H1 (cell line): ENCODE data around the gene DARS2. TPM values are rescaled to one million over a fixed set of nuclear protein-coding genes. Genes with fewer than 3 reads are reported as not detected.

Source experiments
- CTCF ChIA-PET: fragments of 300-600 bp; sonication (Branson Sonifier 250); formaldehyde crosslinking; loops from one replicate; lab custom pipeline; 2021; ENCODE audit not compliant: partially characterized antibody; lab: Charles Lee
- POLR2A ChIA-PET: fragments of 300-600 bp; sonication (Branson Sonifier 250); formaldehyde crosslinking; loops from one replicate; lab custom pipeline; 2021; ENCODE audit warnings: inconsistent platforms; ENCODE audit not compliant: partially characterized antibody; lab: Charles Lee
- DNase-seq, 2 experiments: peaks; one replicate each; pipeline versions ENCODE4 v3.0.0 to v3.0.0-alpha.2; 2010 to 2022; ENCODE audit warnings: low spot score in 2 of 2, low read depth in 1 of 2, mixed read lengths in 1 of 2
- FAIRE-seq: peaks from 2 replicates; lab custom pipeline; 2011; peaks lifted over from hg19 to GRCh38; lab: Jason Lieb, UNC
- H2AFZ ChIP-seq: 2 replicates; pipeline ENCODE4 v1.8.1; 2012; ENCODE audit warnings: low read length, inconsistent platforms
- H2AK5ac ChIP-seq: 2 replicates; pipeline ENCODE4 v1.6.1; 2013; ENCODE audit warnings: low read depth, low read length
- H2BK120ac ChIP-seq: replicated peaks from 2 replicates; pipeline ENCODE3; 2013; ENCODE audit warnings: low read depth, low read length, inconsistent platforms
- H2BK12ac ChIP-seq: 2 replicates; pipeline ENCODE4 v1.6.1; 2013; ENCODE audit warnings: low read depth, low read length
- H2BK15ac ChIP-seq: 2 replicates; pipeline ENCODE4 v1.6.1; 2013; ENCODE audit warnings: low read length
- H2BK20ac ChIP-seq: 2 replicates; pipeline ENCODE4 v1.6.1; 2013; ENCODE audit warnings: low read length
- H2BK5ac ChIP-seq: 2 replicates; pipeline ENCODE4 v1.6.1; 2013; ENCODE audit warnings: low read depth, low read length
- H3K14ac ChIP-seq: 2 replicates; pipeline ENCODE4 v1.6.1; 2013; ENCODE audit warnings: inconsistent platforms; ENCODE audit not compliant: insufficient read length
- H3K18ac ChIP-seq: 2 replicates; pipeline ENCODE4 v1.6.1; 2013; ENCODE audit warnings: low read length; ENCODE audit errors: extremely low read depth
- H3K23ac ChIP-seq: 2 replicates; pipeline ENCODE4 v1.6.1; 2013; ENCODE audit warnings: inconsistent platforms; ENCODE audit not compliant: insufficient read length
- H3K23me2 ChIP-seq: 2 replicates; pipeline ENCODE4 v1.6.1; 2013; ENCODE audit warnings: low read depth, low read length
- H3K27ac ChIP-seq: 2 replicates; pipeline ENCODE4 v1.6.1; 2011; ENCODE audit warnings: low read depth, low read length, inconsistent platforms
- H3K27me3 ChIP-seq, 4 experiments: replicated peaks in 1 of 4; 1 replicate in 1 of 4; 2 replicates in 3 of 4; pipeline versions ENCODE4 v1.6.1 to v1.8.1; 2011 to 2013; ENCODE audit warnings: low read length in 3 of 4, mild to moderate bottlenecking in 3 of 4, inconsistent platforms in 2 of 4, mixed read lengths in 2 of 4, moderate library complexity in 1 of 4; ENCODE audit not compliant: control insufficient read depth in 3 of 4, insufficient read depth in 3 of 4; ENCODE audit errors: extremely low read depth in 1 of 4
- H3K36me3 ChIP-seq, 4 experiments: 2 replicates each; pipeline versions ENCODE4 v1.6.1 to v1.8.1; 2011 to 2013; ENCODE audit warnings: mild to moderate bottlenecking in 4 of 4, low read length in 3 of 4, moderate library complexity in 2 of 4, control low read depth in 1 of 4, inconsistent platforms in 1 of 4; ENCODE audit not compliant: insufficient read depth in 4 of 4, control insufficient read depth in 2 of 4
- H3K4ac ChIP-seq: replicated peaks from 2 replicates; pipeline ENCODE3; 2013; ENCODE audit warnings: low read length, low read depth, mixed read lengths, inconsistent platforms; ENCODE audit not compliant: insufficient read length
- H3K4me1 ChIP-seq, 4 experiments: replicated peaks in 1 of 4; 1 replicate in 1 of 4; 2 replicates in 3 of 4; pipeline versions ENCODE4 v1.6.1 to v1.8.1; 2011 to 2013; ENCODE audit warnings: low read length in 3 of 4, inconsistent platforms in 2 of 4, mixed read lengths in 1 of 4; ENCODE audit not compliant: insufficient read depth in 4 of 4, control insufficient read depth in 3 of 4
- H3K4me2 ChIP-seq, 2 experiments: 2 replicates each; pipeline versions ENCODE4 v1.6.1 to v1.8.1; 2011 to 2013; ENCODE audit warnings: low read depth in 2 of 2, low read length in 2 of 2, control low read depth in 1 of 2, inconsistent platforms in 1 of 2, mild to moderate bottlenecking in 1 of 2; ENCODE audit not compliant: insufficient read depth in 1 of 2
- H3K4me3 ChIP-seq, 4 experiments: fragments of 200-600, 300-600 bp in 1 of 4; sonication (generic), shearing (Covaris generic), sonication (Bioruptor Twin) in 1 of 4; 2 replicates each; pipeline versions ENCODE4 v1.5.1 to v1.8.1; 2011 to 2016; ENCODE audit warnings: low read length in 4 of 4, low read depth in 3 of 4, control low read depth in 2 of 4, inconsistent platforms in 2 of 4, mild to moderate bottlenecking in 2 of 4, mixed read lengths in 1 of 4, moderate library complexity in 1 of 4; ENCODE audit not compliant: insufficient read depth in 2 of 4; ENCODE audit errors: extremely low read depth in 1 of 4
- H3K56ac ChIP-seq: replicated peaks from 2 replicates; pipeline ENCODE3; 2013; ENCODE audit warnings: low read depth, mild to moderate bottlenecking, mixed read lengths, low read length, inconsistent platforms; ENCODE audit not compliant: insufficient read length
- H3K79me1 ChIP-seq: 2 replicates; pipeline ENCODE4 v1.6.1; 2013; ENCODE audit warnings: low read depth, low read length, control low read depth
- H3K79me2 ChIP-seq, 2 experiments: 2 replicates each; pipeline versions ENCODE4 v1.6.1 to v1.8.1; 2012 to 2013; ENCODE audit warnings: low read length in 2 of 2, mild to moderate bottlenecking in 2 of 2, inconsistent platforms in 1 of 2; ENCODE audit not compliant: insufficient read depth in 2 of 2, control insufficient read depth in 1 of 2
- H3K9ac ChIP-seq, 4 experiments: replicated peaks in 1 of 4; 1 replicate in 1 of 4; 2 replicates in 3 of 4; pipeline versions ENCODE4 v1.6.1 to v1.8.1; 2011 to 2013; ENCODE audit warnings: low read depth in 3 of 4, low read length in 3 of 4, control low read depth in 2 of 4, mild to moderate bottlenecking in 2 of 4, moderate library complexity in 2 of 4, inconsistent platforms in 1 of 4; ENCODE audit errors: extremely low read depth in 1 of 4
- H3K9me3 ChIP-seq, 2 experiments: 2 replicates each; pipeline versions ENCODE4 v1.6.1 to v1.8.1; 2012 to 2013; ENCODE audit warnings: mild to moderate bottlenecking in 2 of 2, moderate library complexity in 2 of 2, control low read depth in 1 of 2, inconsistent platforms in 1 of 2, low read depth in 1 of 2, low read length in 1 of 2, mixed read lengths in 1 of 2; ENCODE audit not compliant: insufficient read depth in 2 of 2
- H4K20me1 ChIP-seq, 2 experiments: replicated peaks in 1 of 2; 2 replicates each; pipeline versions ENCODE3 to v1.8.1; 2011 to 2013; ENCODE audit warnings: inconsistent platforms in 2 of 2, low read length in 2 of 2, mild to moderate bottlenecking in 1 of 2; ENCODE audit not compliant: insufficient read depth in 2 of 2, control insufficient read depth in 1 of 2
- H4K5ac ChIP-seq: 2 replicates; pipeline ENCODE4 v1.6.1; 2013; ENCODE audit warnings: low read length, low read depth, mixed read lengths, inconsistent platforms; ENCODE audit not compliant: insufficient read length
- H4K8ac ChIP-seq: 2 replicates; pipeline ENCODE4 v1.8.0; 2013; ENCODE audit warnings: mild to moderate bottlenecking, moderate library complexity, low read length, inconsistent platforms; ENCODE audit not compliant: insufficient read depth; ENCODE audit errors: extremely low read depth
- H4K91ac ChIP-seq: replicated peaks from 2 replicates; pipeline ENCODE3; 2013; ENCODE audit warnings: low read length, mixed read lengths, inconsistent platforms; ENCODE audit not compliant: insufficient read length
- ATF2 ChIP-seq: IDR thresholded peaks from 2 replicates; pipeline ENCODE4 v1.6.1; 2012; ENCODE audit warnings: low read length, inconsistent platforms
- BACH1 ChIP-seq: IDR thresholded peaks from 2 replicates; pipeline ENCODE4 v1.6.1; 2012; ENCODE audit warnings: low read length, improper control_type of control experiment
- BCL11A ChIP-seq, 2 experiments: IDR thresholded peaks; one replicate each; pipeline ENCODE4 v1.6.1; 2011; ENCODE audit warnings: low read depth in 2 of 2, low read length in 2 of 2, mild to moderate bottlenecking in 2 of 2
- EGR1 ChIP-seq: IDR thresholded peaks from 2 replicates; pipeline ENCODE4 v1.6.1; 2011; ENCODE audit warnings: low read depth, low read length, borderline replicate concordance
- EP300 ChIP-seq, 2 experiments: IDR thresholded peaks; 1 replicate in 1 of 2; 2 replicates in 1 of 2; pipeline ENCODE4 v1.6.1; 2011 to 2012; ENCODE audit warnings: low read depth in 2 of 2, low read length in 2 of 2, mild to moderate bottlenecking in 2 of 2, borderline replicate concordance in 1 of 2, inconsistent platforms in 1 of 2, moderate library complexity in 1 of 2
- JUN ChIP-seq: IDR thresholded peaks from 2 replicates; pipeline ENCODE4 v1.6.1; 2011; ENCODE audit warnings: low read depth, mild to moderate bottlenecking, improper control_type of control experiment, low read length
- polyA plus RNA-seq, 7 experiments: library from polyadenylated mRNA; depleted of rRNA in 3 of 7; stranded (reverse) in 5 of 7; unstranded in 2 of 7; fragments of >200 nt in 5 of 7; fragments of 200-250 nt in 2 of 7; gene quantifications; 1 replicate in 5 of 7; 2 replicates in 1 of 7; 4 replicates in 1 of 7; pipeline versions ENCODE4 v1.2.1 to v1.2.3, GENCODE V29; 2011 to 2013; ENCODE audit warnings: missing spikeins in 2 of 7, mixed read lengths in 2 of 7
- total RNA-seq: library from RNA; stranded (reverse); fragmentation: NEBNext Ultra II Directional; extraction: Animal tissue kit (Norgen Biotek cat#: 25700); gene quantifications from 2 replicates; pipeline ENCODE4 v1.2.1, GENCODE V29; 2021

The DARS2 gene
- total and polyA plus RNA-seq, 2 of the 8 experiments (the other 6 are each of a cell fraction or from before 2014, with no cell fraction given), result 21.0 to 35.2 TPM

- no peak overlapping the region for H4K5ac ChIP-seq
- H3K79me1 ChIP-seq, result no peaks in the 10 kb centered on the region
- no peak overlapping the region for H3K14ac ChIP-seq
- no peak overlapping the region for H4K91ac ChIP-seq
- no peak overlapping the region for H3K4me2 ChIP-seq
- H3K9me3 ChIP-seq, result no peaks in the 10 kb centered on the region
- no peak for TF ChIP-seq BACH1
- no peak for TF ChIP-seq JUN
- TF ChIP-seq ATF2, result no peak
- no peak for TF ChIP-seq EGR1
- TF ChIP-seq BCL11A (IDR thresholded peaks at IDR 0.05; ENCODE audit: low read depth in 2 of 2, low read length in 2 of 2), result no peak
- no peak for TF ChIP-seq EP300 (IDR thresholded peaks at IDR 0.05; ENCODE audit: borderline replicate concordance in 1 of 2, low read depth in 2 of 2, low read length in 2 of 2)
- H2AK5ac ChIP-seq, result no peak overlapping the region
- peaks cover under 1 to 26% (median 13%) of the 10 kb centered on the region in 4 experiments; a peak in 7 of 8 replicates for H3K36me3 ChIP-seq
- no peak overlapping the region for H2AFZ ChIP-seq
- H2BK12ac ChIP-seq, result no peak overlapping the region
- no peak overlapping the region for H2BK20ac ChIP-seq
- H3K4me1 ChIP-seq, result no peaks in the 10 kb centered on the region
- POLR2A ChIA-PET, result interaction anchor here (0.6 to 1.2 kb wide), 2 partner anchors 12 to 22 kb away, joined by 3 read pairs; no protein-coding TSS in a partner anchor
- no peak overlapping the region for H3K23ac ChIP-seq
- FAIRE-seq, result no peak
- no peak overlapping the region for H3K4ac ChIP-seq
- H3K27me3 ChIP-seq, result no peaks in the 10 kb centered on the region
- H3K23me2 ChIP-seq, result no peaks in the 10 kb centered on the region
- no peaks in the 10 kb centered on the region for H4K20me1 ChIP-seq
- no peak overlapping the region for H3K27ac ChIP-seq
- no peak for DNase-seq
- H2BK120ac ChIP-seq, result no peak overlapping the region
- no peak overlapping the region for H2BK5ac ChIP-seq
- no peaks in the 10 kb centered on the region for H3K79me2 ChIP-seq
- no peak overlapping the region for H4K8ac ChIP-seq
- no peak overlapping the region for H3K56ac ChIP-seq
- no peak overlapping the region for H3K18ac ChIP-seq
- CTCF ChIA-PET, result interaction anchor here (0.9 to 1.0 kb wide), 2 partner anchors 13 to 117 kb away, joined by 3 read pairs; no protein-coding TSS in a partner anchor
- H3K9ac ChIP-seq, result no peak overlapping the region
- no peak overlapping the region for H3K4me3 ChIP-seq
- H2BK15ac ChIP-seq, result no peak overlapping the region
Observed at GRCh38 chr1:173798078-173798477, 26.4 kb upstream of the DARS2 start.
